ENCODE results near the gene PLEKHB2. TPM values are rescaled to one million over a fixed set of nuclear protein-coding genes. Genes with fewer than 3 reads are reported as not detected.

PLEKHB2 gene
- total and polyA plus RNA-seq, 2 of the 8 experiments (the other 6 are each of a cell fraction or from before 2014, with no cell fraction given), result 42.4 to 54.8 TPM

GRCh38 chr2:131093696-131094462, 11.3 kb upstream of the PLEKHB2 start (continued):
- TF ChIP-seq NRF1 (IDR thresholded peaks at IDR 0.05; ENCODE audit: low read depth, low read length) (no peak), CHD1 (IDR thresholded peaks at IDR 0.05; ENCODE audit: low read depth, low read length) (no peak), POU5F1 (IDR thresholded peaks at IDR 0.05; ENCODE audit: low read depth, low read length) (no peak), MAFK (IDR thresholded peaks at IDR 0.05; ENCODE audit: low read depth, low read length) (no peak), HDAC6 (IDR thresholded peaks at IDR 0.05; ENCODE audit: low read depth, low read length) (no peak), EZH2 (IDR thresholded peaks at IDR 0.05; ENCODE audit: low read depth, low read length, severe bottlenecking) (no peak), TEAD4 (IDR thresholded peaks at IDR 0.05; ENCODE audit: low read depth, low read length) (no peak), PHF8 (conservative IDR thresholded peaks at IDR 0.05; ENCODE audit: low read depth, low read length) (peak; percentile 49; the same call in 1 of the 2 replicates), POLR2AphosphoS5 (IDR thresholded peaks at IDR 0.05; ENCODE audit: low read depth, low read length) (no peak), YY1 (IDR thresholded peaks at IDR 0.05; ENCODE audit: low read depth, low read length) (0 out of 2 replicates have a peak, but pooled peaks have one; percentile 11), SP1 (IDR thresholded peaks at IDR 0.05; ENCODE audit: low read depth, low read length) (no peak), SIRT6 (IDR thresholded peaks at IDR 0.05; ENCODE audit: low read length) (no peak), SP2 (IDR thresholded peaks at IDR 0.05; ENCODE audit: low read length) (no peak), POLR2A (IDR thresholded peaks at IDR 0.05; ENCODE audit: control extremely low read depth in 1 of 2, low read depth in 2 of 2, low read length in 2 of 2) (no peak), GABPA (IDR thresholded peaks at IDR 0.05; ENCODE audit: borderline replicate concordance, insufficient read depth, low read length) (no peak), SIX5 (IDR thresholded peaks at IDR 0.05; ENCODE audit: low read depth, low read length) (no peak), KDM4A (IDR thresholded peaks at IDR 0.05; ENCODE audit: low read depth, low read length, severe bottlenecking) (peak; percentile 43), CHD2 (IDR thresholded peaks at IDR 0.05; ENCODE audit: low read length) (no peak), RXRA (IDR thresholded peaks at IDR 0.05; ENCODE audit: insufficient read depth, low read depth, low read length) (no peak), ASH2L (IDR thresholded peaks at IDR 0.05; ENCODE audit: low read length) (peak; percentile 47), BCL11A (IDR thresholded peaks at IDR 0.05; ENCODE audit: low read depth in 2 of 2, low read length in 2 of 2) (no peak), CEBPB (IDR thresholded peaks at IDR 0.05; ENCODE audit: low read depth, low read length) (no peak), HDAC2 (IDR thresholded peaks at IDR 0.05; ENCODE audit: borderline replicate concordance in 1 of 2, low read depth in 2 of 2, low read length in 2 of 2) (0 out of 4 replicates have a peak, but pooled peaks of 1 of the 2 experiments have one; percentile 32), JUN (IDR thresholded peaks at IDR 0.05; ENCODE audit: low read depth, low read length) (no peak)
